Activated CD4-positive, alpha-beta T cell treated with anti-CD3 and anti-CD28 coated beads, Interleukin-2, amount 10 ng/mL, durations not matched to agents 24 days and 14 days (primary cell): Measurements from ENCODE around the gene SST. TPM values are rescaled to one million over a fixed set of nuclear protein-coding genes. Genes with fewer than 3 reads are reported as not detected.
A peak's percentile ranks its signal among the peaks of the same experiment; 100 is the strongest.
"Not testable (repeated sequence)": the region's sequence is repeated elsewhere in the genome, so short reads cannot be mapped to it uniquely, and the experiment has no call there.

ENCODE experiments used
- DNase-seq: peaks from one replicate; pipeline ENCODE4 v3.0.0; 2022
- H3K27ac Mint-ChIP-seq: one replicate; pipeline ENCODE4 v1.8.0; 2022; ENCODE audit warnings: mild to moderate bottlenecking, mixed read lengths
- H3K27me3 Mint-ChIP-seq: one replicate; pipeline ENCODE4 v1.8.0; 2022; ENCODE audit warnings: mixed read lengths
- H3K36me3 Mint-ChIP-seq: one replicate; pipeline ENCODE4 v1.8.0; 2022; ENCODE audit warnings: low read depth, mild to moderate bottlenecking, mixed read lengths
- H3K4me1 Mint-ChIP-seq: one replicate; pipeline ENCODE4 v1.8.0; 2021; ENCODE audit warnings: mixed read lengths
- H3K4me3 Mint-ChIP-seq: one replicate; pipeline ENCODE4 v1.8.0; 2022; ENCODE audit warnings: mild to moderate bottlenecking, moderate library complexity, mixed read lengths
- H3K9me3 Mint-ChIP-seq: one replicate; pipeline ENCODE4 v1.8.0; 2021; ENCODE audit warnings: mixed read lengths
- intact Hi-C: fragments of 100-400 bp; cut with micrococcal nuclease; formaldehyde crosslinking; loops from one replicate; pipeline ENCODE4 v1.15.1; 2023
- total RNA-seq: library from RNA; stranded (reverse); gene quantifications from 2 replicates; pipeline ENCODE4 v1.2.3, GENCODE V29; 2022

SST gene
- total RNA-seq, 1 donor from 2014 or later: not detected

- Mint-ChIP-seq H3K27me3 (peaks cover 24% of the 10 kb centered on the region), H3K9me3 (no peaks in the 10 kb centered on the region), H3K36me3 (no peaks in the 10 kb centered on the region), H3K27ac (no peak overlapping the region), H3K4me1 (no peaks in the 10 kb centered on the region), H3K4me3 (no peak overlapping the region)
- no peak for DNase-seq
- intact Hi-C loops: no loop called here
Observed at GRCh38 chr3:187696021-187696420, 25.8 kb upstream of the SST start.

GRCh38 chr3:187695449-187695848, 25.3 kb upstream of the SST start:
- no peak overlapping the region for H3K4me3 Mint-ChIP-seq
- DNase-seq: no peak
- H3K27ac Mint-ChIP-seq: no peak overlapping the region
- no peaks in the 10 kb centered on the region for H3K36me3 Mint-ChIP-seq
- H3K4me1 Mint-ChIP-seq: no peaks in the 10 kb centered on the region
- H3K9me3 Mint-ChIP-seq: no peaks in the 10 kb centered on the region
- intact Hi-C loops: no loop called here
- peaks cover 26% of the 10 kb centered on the region for H3K27me3 Mint-ChIP-seq

GRCh38 chr3:187694801-187695200, 24.6 kb upstream of the SST start:
- H3K9me3 Mint-ChIP-seq: no peaks in the 10 kb centered on the region
- no peaks in the 10 kb centered on the region for H3K36me3 Mint-ChIP-seq
- peaks cover 30% of the 10 kb centered on the region for H3K27me3 Mint-ChIP-seq
- no peaks in the 10 kb centered on the region for H3K4me1 Mint-ChIP-seq
- H3K4me3 Mint-ChIP-seq: no peak overlapping the region
- H3K27ac Mint-ChIP-seq: no peak overlapping the region
- intact Hi-C loops: no loop called here
- no peak for DNase-seq

- Mint-ChIP-seq H3K27ac (no peak overlapping the region), H3K9me3 (no peaks in the 10 kb centered on the region), H3K36me3 (no peaks in the 10 kb centered on the region), H3K4me1 (no peaks in the 10 kb centered on the region), H3K27me3 (peaks cover 39% of the 10 kb centered on the region), H3K4me3 (no peak overlapping the region)
- intact Hi-C loops: no loop called here
- DNase-seq: no peak
Observed at GRCh38 chr3:187693431-187693830, 23.2 kb upstream of the SST start.

GRCh38 chr3:187689984-187690383, 19.8 kb upstream of the SST start:
- Mint-ChIP-seq H3K36me3 (no peaks in the 10 kb centered on the region), H3K4me1 (no peaks in the 10 kb centered on the region), H3K9me3 (peaks cover 5% of the 10 kb centered on the region), H3K27ac (no peak overlapping the region), H3K4me3 (no peak overlapping the region), H3K27me3 (peaks cover 53% of the 10 kb centered on the region)
- intact Hi-C loops: no loop called here
- no peak for DNase-seq

- Mint-ChIP-seq H3K27me3 (peaks cover 55% of the 10 kb centered on the region), H3K4me1 (peaks cover 6% of the 10 kb centered on the region), H3K36me3 (no peaks in the 10 kb centered on the region), H3K4me3 (no peak overlapping the region), H3K9me3 (peaks cover 5% of the 10 kb centered on the region), H3K27ac (no peak overlapping the region)
- intact Hi-C loops: no loop called here
- DNase-seq: no peak
Observed at GRCh38 chr3:187686621-187687273, 16.6 kb upstream of the SST start.

GRCh38 chr3:187685948-187686347, 15.8 kb upstream of the SST start:
- Mint-ChIP-seq H3K4me1 (peaks cover 6% of the 10 kb centered on the region), H3K27me3 (peaks cover 52% of the 10 kb centered on the region), H3K9me3 (peaks cover 5% of the 10 kb centered on the region), H3K4me3 (no peak overlapping the region), H3K36me3 (no peaks in the 10 kb centered on the region), H3K27ac (no peak overlapping the region)
- DNase-seq: no peak
- intact Hi-C loops: no loop called here

- H3K4me1 Mint-ChIP-seq: peaks cover 6% of the 10 kb centered on the region
- intact Hi-C loops: no loop called here
- DNase-seq: no peak
- H3K9me3 Mint-ChIP-seq: peaks cover 5% of the 10 kb centered on the region
- H3K27ac Mint-ChIP-seq: no peak overlapping the region
- H3K4me3 Mint-ChIP-seq: no peak overlapping the region
- H3K36me3 Mint-ChIP-seq: no peaks in the 10 kb centered on the region
- peaks cover 48% of the 10 kb centered on the region for H3K27me3 Mint-ChIP-seq
Observed at GRCh38 chr3:187684880-187685279, 14.7 kb upstream of the SST start.

- Mint-ChIP-seq H3K36me3 (no peaks in the 10 kb centered on the region), H3K4me3 (no peak overlapping the region), H3K27me3 (peaks cover 47% of the 10 kb centered on the region), H3K9me3 (peaks cover 5% of the 10 kb centered on the region), H3K4me1 (peaks cover 8% of the 10 kb centered on the region), H3K27ac (no peak overlapping the region)
- DNase-seq: no peak
- intact Hi-C loops: no loop called here
Observed at GRCh38 chr3:187684444-187684843, 14.2 kb upstream of the SST start.

- intact Hi-C loops, H3K36me3 Mint-ChIP-seq: not testable (repeated sequence)
Observed at GRCh38 chr3:187681756-187682155, 11.6 kb upstream of the SST start.

GRCh38 chr3:187679638-187680396, 9.6 kb upstream of the SST start:
- H3K27me3 Mint-ChIP-seq: peaks cover 41% of the 10 kb centered on the region
- H3K9me3 Mint-ChIP-seq: no peaks in the 10 kb centered on the region
- H3K4me1 Mint-ChIP-seq: peaks cover 7% of the 10 kb centered on the region
- peak; percentile 90 for DNase-seq
- H3K27ac Mint-ChIP-seq: no peak overlapping the region
- intact Hi-C loops: loop anchor here (1.0 to 2.0 kb wide), 4 partner anchors 34 to 459 kb away; no protein-coding TSS in a partner anchor
- no peak overlapping the region for H3K4me3 Mint-ChIP-seq
- H3K36me3 Mint-ChIP-seq: no peaks in the 10 kb centered on the region

More at GRCh38 chr3:187681756-187682155, 11.6 kb upstream of the SST start:
- H3K4me1 Mint-ChIP-seq, DNase-seq, H3K4me3 Mint-ChIP-seq, H3K9me3 Mint-ChIP-seq, H3K27ac Mint-ChIP-seq: not testable (repeated sequence)
- H3K27me3 Mint-ChIP-seq: peaks cover 41% of the 10 kb centered on the region

GRCh38 chr3:187678726-187679268, 8.6 kb upstream of the SST start:
- H3K27me3 Mint-ChIP-seq: peaks cover 44% of the 10 kb centered on the region
- intact Hi-C loops: loop anchor here (1.0 to 2.0 kb wide), 4 partner anchors 36 to 458 kb away; no protein-coding TSS in a partner anchor
- peak; percentile 76 for DNase-seq
- no peaks in the 10 kb centered on the region for H3K9me3 Mint-ChIP-seq
- peaks cover 2% of the 10 kb centered on the region for H3K4me1 Mint-ChIP-seq
- no peaks in the 10 kb centered on the region for H3K36me3 Mint-ChIP-seq
- H3K4me3 Mint-ChIP-seq: no peak overlapping the region
- no peak overlapping the region for H3K27ac Mint-ChIP-seq

- no peaks in the 10 kb centered on the region for H3K9me3 Mint-ChIP-seq
- H3K4me1 Mint-ChIP-seq: peaks cover 2% of the 10 kb centered on the region
- no peaks in the 10 kb centered on the region for H3K36me3 Mint-ChIP-seq
- H3K4me3 Mint-ChIP-seq: no peak overlapping the region
- DNase-seq: no peak
- peaks cover 40% of the 10 kb centered on the region for H3K27me3 Mint-ChIP-seq
- intact Hi-C loops: loop anchor here (2.0 kb wide), 1 partner anchor 457 kb away; no protein-coding TSS in a partner anchor
- H3K27ac Mint-ChIP-seq: no peak overlapping the region
Observed at GRCh38 chr3:187677604-187678003, 7.4 kb upstream of the SST start.

- no peaks in the 10 kb centered on the region for H3K36me3 Mint-ChIP-seq
- no peak overlapping the region for H3K27ac Mint-ChIP-seq
- H3K9me3 Mint-ChIP-seq: no peaks in the 10 kb centered on the region
- H3K4me3 Mint-ChIP-seq: no peak overlapping the region
- peaks cover 61% of the 10 kb centered on the region for H3K27me3 Mint-ChIP-seq
- DNase-seq: no peak
- intact Hi-C loops: no loop called here
- no peaks in the 10 kb centered on the region for H3K4me1 Mint-ChIP-seq
Observed at GRCh38 chr3:187673012-187673411, 2.8 kb upstream of the SST start.
